WTC11 (cell line): ENCODE data around the gene APH1B. TPM values are rescaled to one million over a fixed set of nuclear protein-coding genes. Genes with fewer than 3 reads are reported as not detected.

Experiments used
- ATAC-seq: fragments of 200-7000 bp; cut with Tn5 transposase; 2 replicates; pipeline ENCODE4 v1.10.0; 2021; ENCODE audit warnings: mild to moderate bottlenecking, moderate library complexity
- CTCF ChIA-PET: fragments of 300-600 bp; sonication (Branson Sonifier 250); formaldehyde crosslinking; loops from one replicate; lab custom pipeline; 2021; ENCODE audit warnings: antibody characterized with exemption; lab: Charles Lee
- POLR2A ChIA-PET: fragments of 350-600 bp; sonication (Branson Sonifier 250); formaldehyde crosslinking; loops from one replicate; lab custom pipeline; 2021; ENCODE audit warnings: antibody characterized with exemption; lab: Charles Lee
- DNase-seq: peaks from one replicate; pipeline ENCODE4 v3.0.0; 2021; ENCODE audit warnings: low spot score
- H3K27ac Mint-ChIP-seq: 2 replicates; pipeline ENCODE4 v1.8.0; 2021; ENCODE audit warnings: mixed read lengths
- H3K27me3 Mint-ChIP-seq: 2 replicates; pipeline ENCODE4 v1.8.0; 2021; ENCODE audit warnings: low read depth, mild to moderate bottlenecking, moderate library complexity, mixed read lengths
- H3K36me3 Mint-ChIP-seq: 2 replicates; pipeline ENCODE4 v1.8.0; 2021; ENCODE audit warnings: mixed read lengths
- H3K4me1 Mint-ChIP-seq: 2 replicates; pipeline ENCODE4 v1.8.0; 2022; ENCODE audit warnings: mixed read lengths
- H3K4me3 Mint-ChIP-seq: 2 replicates; pipeline ENCODE4 v1.8.0; 2021; ENCODE audit warnings: mild to moderate bottlenecking, moderate library complexity, mixed read lengths
- H3K9me3 Mint-ChIP-seq: 2 replicates; pipeline ENCODE4 v1.8.0; 2021; ENCODE audit warnings: mixed read lengths
- GTF2I ChIP-seq: fragments of 250-450 bp; sonication (Bioruptor Pico); conservative IDR thresholded peaks from 2 replicates; pipeline ENCODE4 v1.4.0; 2021; ENCODE audit warnings: mild to moderate bottlenecking
- HMGA2 ChIP-seq: fragments of 250-450 bp; sonication (Bioruptor Pico); IDR thresholded peaks from 2 replicates; pipeline ENCODE4 v1.4.0; 2021; ENCODE audit warnings: mild to moderate bottlenecking, moderate library complexity
- KAT7 ChIP-seq: sonication (generic); formaldehyde crosslinking; IDR thresholded peaks from 2 replicates; pipeline ENCODE4 v1.8.1; 2023; ENCODE audit warnings: missing genetic modification reagents, mild to moderate bottlenecking, borderline replicate concordance
- NFYB ChIP-seq: sonication (generic); formaldehyde crosslinking; conservative IDR thresholded peaks from 2 replicates; pipeline ENCODE4 v1.8.0; 2022; ENCODE audit warnings: low read depth, missing genetic modification reagents
- NR2C2 ChIP-seq: sonication (generic); formaldehyde crosslinking; IDR thresholded peaks from 2 replicates; pipeline ENCODE4 v1.8.0; 2022; ENCODE audit warnings: mild to moderate bottlenecking, missing genetic modification reagents
- ZBTB21 ChIP-seq: sonication (generic); formaldehyde crosslinking; IDR thresholded peaks from 2 replicates; pipeline ENCODE4 v1.8.1; 2023; ENCODE audit warnings: mild to moderate bottlenecking, missing genetic modification reagents, borderline replicate concordance
- ZNF232 ChIP-seq: sonication (generic); formaldehyde crosslinking; IDR thresholded peaks from 2 replicates; pipeline ENCODE4 v1.8.0; 2022; ENCODE audit warnings: mild to moderate bottlenecking, missing genetic modification reagents
- total RNA-seq: library from RNA; stranded (reverse); gene quantifications from 3 replicates; pipeline ENCODE4 v1.2.3, GENCODE V29; 2021
- TF ChIP-seq, protein P1 (sequence below): fragments of 250-450 bp; sonication (Bioruptor Pico); IDR thresholded peaks from 2 replicates; pipeline ENCODE4 v1.9.0; 2021; ENCODE audit warnings: mild to moderate bottlenecking
- TF ChIP-seq, protein P2 (sequence below): sonication (generic); formaldehyde crosslinking; IDR thresholded peaks from 2 replicates; pipeline ENCODE4 v1.8.0; 2022; ENCODE audit warnings: missing genetic modification reagents
- TF ChIP-seq, protein P3 (sequence below): fragments of 250-450 bp; sonication (Bioruptor Pico); IDR thresholded peaks from 2 replicates; pipeline ENCODE4 v1.9.0; 2021; ENCODE audit warnings: mild to moderate bottlenecking, borderline replicate concordance
- TF ChIP-seq, protein P4 (sequence below): sonication (generic); formaldehyde crosslinking; IDR thresholded peaks from 2 replicates; pipeline ENCODE4 v1.8.1; 2022; ENCODE audit warnings: mild to moderate bottlenecking, moderate library complexity, missing genetic modification reagents

The APH1B gene
- total RNA-seq, 1 experiment from 2014 or later, result 25.0 TPM

DNA sequence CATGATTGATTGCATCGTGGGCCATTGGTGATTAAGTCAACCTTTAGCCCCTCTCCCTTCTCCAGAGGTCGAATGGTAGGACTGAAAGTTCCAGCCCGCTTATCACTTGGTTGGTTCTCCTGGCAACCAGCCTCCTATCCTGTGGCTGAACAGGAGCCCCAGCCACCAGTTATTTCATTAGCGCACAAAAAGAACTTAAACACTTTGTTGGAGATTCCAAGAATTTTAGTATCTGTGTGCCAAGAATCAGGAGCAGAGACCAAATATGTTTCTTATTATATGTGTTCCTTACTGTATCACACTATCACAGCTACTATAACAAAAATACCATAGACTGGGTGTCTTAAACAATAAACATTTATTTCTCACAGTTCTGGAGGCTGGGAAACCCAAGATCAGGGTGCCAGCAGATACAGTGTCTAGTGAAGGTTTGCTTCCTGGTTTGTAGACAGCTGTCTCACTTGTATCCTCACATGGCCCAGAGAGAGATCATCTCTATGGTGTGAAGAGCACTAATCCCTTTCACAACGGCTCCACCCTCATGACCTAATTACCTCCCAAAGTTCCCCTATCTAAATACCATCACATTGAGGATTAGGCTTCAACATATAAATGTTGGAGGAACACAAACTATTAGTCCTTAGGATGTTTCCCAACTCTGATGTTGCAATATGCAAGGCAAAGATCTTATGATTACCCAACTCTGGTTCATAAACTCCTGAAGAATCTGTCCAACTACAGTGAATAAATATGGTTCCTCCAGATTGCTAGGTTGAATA, 30.5 kb upstream of the APH1B start:
- no peak overlapping the region for H3K27ac Mint-ChIP-seq
- ChIA-PET CTCF (interaction anchor here (0.8 kb wide), 1 partner anchor 9 kb away, joined by 3 read pairs; no protein-coding TSS in a partner anchor), POLR2A (no interaction called here)

More for the DNA sequence above, 30.5 kb upstream of the APH1B start:
- Mint-ChIP-seq H3K36me3 (peaks cover 30% of the 10 kb centered on the region), H3K4me1 (no peaks in the 10 kb centered on the region), H3K27me3 (no peaks in the 10 kb centered on the region; the same call in 1 of the 2 replicates), H3K9me3 (peaks cover 18% of the 10 kb centered on the region), H3K4me3 (no peak overlapping the region)
- TF ChIP-seq, protein P1, sequence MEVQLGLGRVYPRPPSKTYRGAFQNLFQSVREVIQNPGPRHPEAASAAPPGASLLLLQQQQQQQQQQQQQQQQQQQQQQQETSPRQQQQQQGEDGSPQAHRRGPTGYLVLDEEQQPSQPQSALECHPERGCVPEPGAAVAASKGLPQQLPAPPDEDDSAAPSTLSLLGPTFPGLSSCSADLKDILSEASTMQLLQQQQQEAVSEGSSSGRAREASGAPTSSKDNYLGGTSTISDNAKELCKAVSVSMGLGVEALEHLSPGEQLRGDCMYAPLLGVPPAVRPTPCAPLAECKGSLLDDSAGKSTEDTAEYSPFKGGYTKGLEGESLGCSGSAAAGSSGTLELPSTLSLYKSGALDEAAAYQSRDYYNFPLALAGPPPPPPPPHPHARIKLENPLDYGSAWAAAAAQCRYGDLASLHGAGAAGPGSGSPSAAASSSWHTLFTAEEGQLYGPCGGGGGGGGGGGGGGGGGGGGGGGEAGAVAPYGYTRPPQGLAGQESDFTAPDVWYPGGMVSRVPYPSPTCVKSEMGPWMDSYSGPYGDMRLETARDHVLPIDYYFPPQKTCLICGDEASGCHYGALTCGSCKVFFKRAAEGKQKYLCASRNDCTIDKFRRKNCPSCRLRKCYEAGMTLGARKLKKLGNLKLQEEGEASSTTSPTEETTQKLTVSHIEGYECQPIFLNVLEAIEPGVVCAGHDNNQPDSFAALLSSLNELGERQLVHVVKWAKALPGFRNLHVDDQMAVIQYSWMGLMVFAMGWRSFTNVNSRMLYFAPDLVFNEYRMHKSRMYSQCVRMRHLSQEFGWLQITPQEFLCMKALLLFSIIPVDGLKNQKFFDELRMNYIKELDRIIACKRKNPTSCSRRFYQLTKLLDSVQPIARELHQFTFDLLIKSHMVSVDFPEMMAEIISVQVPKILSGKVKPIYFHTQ (CRISPR knock-in tag), result no peak
- no peak for TF ChIP-seq ZBTB21 (CRISPR knock-in tag)
- TF ChIP-seq, protein P2, sequence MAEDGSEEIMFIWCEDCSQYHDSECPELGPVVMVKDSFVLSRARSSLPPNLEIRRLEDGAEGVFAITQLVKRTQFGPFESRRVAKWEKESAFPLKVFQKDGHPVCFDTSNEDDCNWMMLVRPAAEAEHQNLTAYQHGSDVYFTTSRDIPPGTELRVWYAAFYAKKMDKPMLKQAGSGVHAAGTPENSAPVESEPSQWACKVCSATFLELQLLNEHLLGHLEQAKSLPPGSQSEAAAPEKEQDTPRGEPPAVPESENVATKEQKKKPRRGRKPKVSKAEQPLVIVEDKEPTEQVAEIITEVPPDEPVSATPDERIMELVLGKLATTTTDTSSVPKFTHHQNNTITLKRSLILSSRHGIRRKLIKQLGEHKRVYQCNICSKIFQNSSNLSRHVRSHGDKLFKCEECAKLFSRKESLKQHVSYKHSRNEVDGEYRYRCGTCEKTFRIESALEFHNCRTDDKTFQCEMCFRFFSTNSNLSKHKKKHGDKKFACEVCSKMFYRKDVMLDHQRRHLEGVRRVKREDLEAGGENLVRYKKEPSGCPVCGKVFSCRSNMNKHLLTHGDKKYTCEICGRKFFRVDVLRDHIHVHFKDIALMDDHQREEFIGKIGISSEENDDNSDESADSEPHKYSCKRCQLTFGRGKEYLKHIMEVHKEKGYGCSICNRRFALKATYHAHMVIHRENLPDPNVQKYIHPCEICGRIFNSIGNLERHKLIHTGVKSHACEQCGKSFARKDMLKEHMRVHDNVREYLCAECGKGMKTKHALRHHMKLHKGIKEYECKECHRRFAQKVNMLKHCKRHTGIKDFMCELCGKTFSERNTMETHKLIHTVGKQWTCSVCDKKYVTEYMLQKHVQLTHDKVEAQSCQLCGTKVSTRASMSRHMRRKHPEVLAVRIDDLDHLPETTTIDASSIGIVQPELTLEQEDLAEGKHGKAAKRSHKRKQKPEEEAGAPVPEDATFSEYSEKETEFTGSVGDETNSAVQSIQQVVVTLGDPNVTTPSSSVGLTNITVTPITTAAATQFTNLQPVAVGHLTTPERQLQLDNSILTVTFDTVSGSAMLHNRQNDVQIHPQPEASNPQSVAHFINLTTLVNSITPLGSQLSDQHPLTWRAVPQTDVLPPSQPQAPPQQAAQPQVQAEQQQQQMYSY (CRISPR knock-in tag), result no peak
- no peak for TF ChIP-seq ZNF232 (CRISPR knock-in tag)
- TF ChIP-seq GTF2I (CRISPR knock-in tag), result no peak
- TF ChIP-seq NR2C2, result no peak
- TF ChIP-seq, protein P3, sequence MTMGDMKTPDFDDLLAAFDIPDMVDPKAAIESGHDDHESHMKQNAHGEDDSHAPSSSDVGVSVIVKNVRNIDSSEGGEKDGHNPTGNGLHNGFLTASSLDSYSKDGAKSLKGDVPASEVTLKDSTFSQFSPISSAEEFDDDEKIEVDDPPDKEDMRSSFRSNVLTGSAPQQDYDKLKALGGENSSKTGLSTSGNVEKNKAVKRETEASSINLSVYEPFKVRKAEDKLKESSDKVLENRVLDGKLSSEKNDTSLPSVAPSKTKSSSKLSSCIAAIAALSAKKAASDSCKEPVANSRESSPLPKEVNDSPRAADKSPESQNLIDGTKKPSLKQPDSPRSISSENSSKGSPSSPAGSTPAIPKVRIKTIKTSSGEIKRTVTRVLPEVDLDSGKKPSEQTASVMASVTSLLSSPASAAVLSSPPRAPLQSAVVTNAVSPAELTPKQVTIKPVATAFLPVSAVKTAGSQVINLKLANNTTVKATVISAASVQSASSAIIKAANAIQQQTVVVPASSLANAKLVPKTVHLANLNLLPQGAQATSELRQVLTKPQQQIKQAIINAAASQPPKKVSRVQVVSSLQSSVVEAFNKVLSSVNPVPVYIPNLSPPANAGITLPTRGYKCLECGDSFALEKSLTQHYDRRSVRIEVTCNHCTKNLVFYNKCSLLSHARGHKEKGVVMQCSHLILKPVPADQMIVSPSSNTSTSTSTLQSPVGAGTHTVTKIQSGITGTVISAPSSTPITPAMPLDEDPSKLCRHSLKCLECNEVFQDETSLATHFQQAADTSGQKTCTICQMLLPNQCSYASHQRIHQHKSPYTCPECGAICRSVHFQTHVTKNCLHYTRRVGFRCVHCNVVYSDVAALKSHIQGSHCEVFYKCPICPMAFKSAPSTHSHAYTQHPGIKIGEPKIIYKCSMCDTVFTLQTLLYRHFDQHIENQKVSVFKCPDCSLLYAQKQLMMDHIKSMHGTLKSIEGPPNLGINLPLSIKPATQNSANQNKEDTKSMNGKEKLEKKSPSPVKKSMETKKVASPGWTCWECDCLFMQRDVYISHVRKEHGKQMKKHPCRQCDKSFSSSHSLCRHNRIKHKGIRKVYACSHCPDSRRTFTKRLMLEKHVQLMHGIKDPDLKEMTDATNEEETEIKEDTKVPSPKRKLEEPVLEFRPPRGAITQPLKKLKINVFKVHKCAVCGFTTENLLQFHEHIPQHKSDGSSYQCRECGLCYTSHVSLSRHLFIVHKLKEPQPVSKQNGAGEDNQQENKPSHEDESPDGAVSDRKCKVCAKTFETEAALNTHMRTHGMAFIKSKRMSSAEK (CRISPR knock-in tag), result no peak
- TF ChIP-seq KAT7 (CRISPR knock-in tag), result no peak
- no peak for TF ChIP-seq NFYB (CRISPR knock-in tag)
- TF ChIP-seq, protein P4, sequence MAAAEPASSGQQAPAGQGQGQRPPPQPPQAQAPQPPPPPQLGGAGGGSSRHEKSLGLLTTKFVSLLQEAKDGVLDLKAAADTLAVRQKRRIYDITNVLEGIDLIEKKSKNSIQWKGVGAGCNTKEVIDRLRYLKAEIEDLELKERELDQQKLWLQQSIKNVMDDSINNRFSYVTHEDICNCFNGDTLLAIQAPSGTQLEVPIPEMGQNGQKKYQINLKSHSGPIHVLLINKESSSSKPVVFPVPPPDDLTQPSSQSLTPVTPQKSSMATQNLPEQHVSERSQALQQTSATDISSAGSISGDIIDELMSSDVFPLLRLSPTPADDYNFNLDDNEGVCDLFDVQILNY (CRISPR knock-in tag), result no peak
- no peak for TF ChIP-seq HMGA2 (CRISPR knock-in tag)
- ATAC-seq (no peak), DNase-seq (no peak)
